H54 (cell line): ENCODE data around the gene YIPF7.
A peak's percentile ranks its signal among the peaks of the same experiment; 100 is the strongest.

Experiments used
- DNase-seq: peaks from one replicate; pipeline ENCODE4 v3.0.0; 2011; ENCODE audit warnings: low spot score, mixed read lengths; ENCODE audit not compliant: insufficient read length
- FAIRE-seq: peaks from 3 replicates; lab custom pipeline; 2011; peaks lifted over from hg19 to GRCh38; lab: Jason Lieb, UNC
- POLR2A ChIP-seq: IDR thresholded peaks from 2 replicates; pipeline ENCODE4 v1.6.1; 2011; ENCODE audit warnings: low read depth, mild to moderate bottlenecking, low read length

Gene YIPF7

DNA sequence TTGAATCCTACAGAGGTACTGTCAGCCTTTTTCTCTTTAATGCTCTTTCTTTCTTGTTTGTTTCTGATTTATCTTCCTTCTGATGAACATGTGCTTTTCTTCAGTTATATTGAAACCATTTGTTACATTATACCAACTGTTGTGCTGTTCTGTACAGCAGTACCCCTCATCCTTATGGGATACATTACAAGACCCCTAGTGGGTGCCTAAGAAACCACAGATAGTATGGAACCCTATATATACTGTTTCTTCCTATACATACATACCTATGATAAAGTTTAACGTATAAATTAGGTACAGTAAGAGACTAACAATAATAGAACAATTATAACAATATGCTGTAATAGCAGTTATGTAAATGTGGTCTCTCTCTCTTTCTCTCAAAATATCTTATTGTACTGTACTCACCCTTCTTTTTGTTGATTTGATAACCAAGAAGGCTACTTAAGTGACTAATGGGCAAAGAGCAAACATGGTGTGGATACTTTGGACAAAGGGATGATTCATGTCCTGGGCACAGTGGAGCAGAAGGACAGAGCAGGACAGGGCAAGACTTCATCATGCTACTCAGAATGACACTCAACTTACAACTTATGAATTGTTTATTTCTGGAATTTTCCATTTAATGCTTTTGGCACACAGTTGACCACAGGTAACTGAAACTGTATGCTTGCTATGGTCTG lies 10.7 kb upstream of the YIPF7 start:
- no peak for DNase-seq
- FAIRE-seq = no peak
- no peak for TF ChIP-seq POLR2A

DNA sequence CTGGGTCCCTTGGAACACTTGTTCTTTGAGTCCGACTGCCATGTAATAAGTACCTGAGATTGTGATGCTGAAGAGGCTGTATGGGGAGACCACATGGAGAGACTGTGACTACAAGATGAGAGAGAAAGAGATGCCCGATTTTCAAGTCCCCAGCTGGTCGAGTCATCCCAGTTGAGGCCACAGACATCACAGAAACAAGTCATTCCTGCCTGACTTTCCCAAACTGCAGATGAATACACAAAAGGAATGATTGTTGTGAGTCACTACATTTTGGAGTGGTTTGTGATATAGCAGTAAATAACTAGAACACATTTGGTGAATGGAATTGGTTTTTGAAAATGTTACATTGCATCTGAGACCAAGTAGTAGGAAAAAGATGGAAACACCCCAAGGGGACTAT lies 9.0 kb upstream of the YIPF7 start:
- no peak for TF ChIP-seq POLR2A
- DNase-seq (no peak), FAIRE-seq (no peak)

DNA sequence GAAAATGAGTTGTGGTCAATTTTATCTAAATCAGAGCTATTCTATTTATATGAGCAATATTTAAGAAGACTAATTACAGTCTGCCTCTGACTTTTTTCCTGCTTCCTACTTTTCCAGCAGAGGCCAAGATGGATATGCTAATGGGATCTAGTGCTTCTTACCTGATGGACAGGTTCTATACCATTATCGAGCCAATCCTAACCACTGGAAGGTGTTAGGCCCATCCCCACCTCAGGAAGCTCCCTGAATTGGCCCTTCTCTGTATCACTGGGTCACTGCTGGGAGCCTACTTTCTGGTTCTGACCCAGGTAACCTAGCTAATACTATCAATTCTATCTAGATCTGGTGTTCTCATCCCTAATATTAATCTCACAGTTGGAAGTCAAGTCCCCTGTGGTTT lies 577 bp upstream of the YIPF7 start:
- FAIRE-seq (no peak), DNase-seq (no peak)
- no peak for TF ChIP-seq POLR2A

DNA sequence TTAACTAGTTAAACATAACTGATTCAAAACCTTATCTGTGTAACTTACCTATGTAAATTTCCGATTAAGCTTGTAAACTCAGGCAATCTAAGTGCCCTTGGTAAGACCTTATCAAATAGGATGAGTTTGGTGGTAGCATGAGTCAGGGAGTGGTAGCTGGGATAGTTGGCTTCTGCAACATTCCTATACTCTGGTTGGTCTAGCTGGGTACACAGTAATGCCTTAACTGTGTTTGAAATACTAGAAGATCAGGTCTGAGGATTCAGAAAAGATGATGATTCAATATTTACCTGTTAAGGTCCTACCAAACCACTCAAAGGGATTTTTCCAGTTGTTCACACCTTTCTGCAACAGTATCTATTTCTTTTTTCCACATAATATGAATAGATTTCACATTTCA lies 5.3 kb downstream of the YIPF7 start:
- TF ChIP-seq POLR2A = no peak
- no peak for DNase-seq
- no peak for FAIRE-seq

DNA sequence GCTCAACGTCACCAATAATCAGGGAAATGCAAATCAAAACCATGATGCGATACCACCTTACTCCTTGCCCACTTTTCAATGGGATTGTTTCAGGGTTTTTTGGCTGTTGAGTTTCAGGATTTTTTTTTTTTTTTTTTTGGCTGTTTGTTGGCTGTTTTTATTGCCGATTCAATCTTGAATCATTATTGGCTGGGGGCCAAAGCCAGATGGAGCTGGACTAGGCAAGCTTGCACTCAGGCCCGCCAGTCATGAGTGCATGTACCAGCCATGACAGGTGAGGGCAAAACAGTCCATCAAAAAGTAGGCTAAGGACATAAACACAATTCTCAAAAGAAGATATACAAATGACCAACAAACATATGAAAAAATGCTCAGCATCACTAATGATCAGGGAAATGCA lies 13.3 kb downstream of the YIPF7 start:
- no peak for TF ChIP-seq POLR2A
- no peak for DNase-seq
- FAIRE-seq = no peak

DNA sequence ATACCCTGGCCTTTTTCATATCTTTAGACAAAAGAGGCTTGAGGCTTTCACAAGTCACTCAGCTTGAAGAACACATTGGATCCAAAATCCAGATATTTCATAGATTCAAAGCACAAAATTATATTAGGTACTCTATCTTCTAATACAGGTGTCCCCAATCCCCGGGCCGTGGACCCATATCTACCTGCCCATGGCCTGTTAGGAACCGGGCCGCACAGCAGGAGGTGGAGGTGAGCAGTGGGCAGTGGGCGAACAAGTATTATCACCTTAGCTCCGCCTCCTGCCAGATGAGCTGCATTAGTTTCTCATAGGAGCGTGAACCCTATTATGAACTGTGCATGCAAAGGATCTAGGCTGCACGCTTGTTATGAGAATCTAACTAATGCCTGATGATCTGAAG lies 18.7 kb downstream of the YIPF7 start:
- no peak for TF ChIP-seq POLR2A
- no peak for FAIRE-seq
- DNase-seq = no peak

DNA sequence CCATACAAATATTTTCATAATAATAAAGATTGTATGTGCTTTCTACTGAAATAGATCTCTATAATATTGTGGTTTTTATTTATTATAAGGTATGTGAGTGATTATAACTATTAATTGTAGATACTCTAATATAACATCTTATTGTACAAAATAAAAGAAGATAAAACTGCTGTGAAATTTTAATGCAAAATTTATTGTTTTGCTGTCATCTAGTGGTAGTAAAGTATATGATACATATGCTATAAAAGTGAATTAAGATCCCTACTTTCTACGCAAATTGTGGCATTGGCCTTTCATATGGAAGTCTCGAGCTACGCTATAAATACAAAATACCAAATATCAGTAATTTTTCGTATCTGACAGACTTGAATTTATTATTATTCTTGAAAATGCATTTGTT lies 19.3 kb downstream of the YIPF7 start:
- DNase-seq (no peak), FAIRE-seq (no peak)
- no peak for TF ChIP-seq POLR2A

DNA sequence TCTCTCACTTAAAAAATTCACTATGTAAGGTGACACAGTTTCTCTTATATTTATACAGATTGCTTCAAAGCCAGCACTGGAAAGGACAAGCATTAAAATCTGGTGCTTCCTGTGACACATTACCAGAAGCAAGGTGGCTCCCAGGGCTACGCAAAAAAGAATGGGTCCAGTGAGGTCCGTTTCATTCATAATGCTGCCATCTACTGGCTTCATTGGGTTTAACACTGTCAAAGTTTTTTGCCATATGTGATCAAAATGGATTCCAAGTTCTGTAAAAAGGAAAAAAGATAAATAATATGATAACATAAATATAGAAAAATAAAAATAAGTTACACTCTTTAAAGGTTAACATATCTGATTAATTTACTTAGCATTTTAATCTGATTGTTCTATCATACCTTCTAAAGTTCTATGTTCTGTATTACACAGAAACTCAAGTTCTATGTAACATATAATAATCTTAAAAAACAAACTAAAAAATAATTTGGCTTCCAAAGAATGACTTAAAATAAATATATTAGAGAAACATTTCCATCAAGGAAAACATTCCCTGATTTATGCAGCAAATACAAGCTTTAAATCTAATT lies 22.1 kb downstream of the YIPF7 start:
- DNase-seq (peak; percentile 3), FAIRE-seq (no peak)
- TF ChIP-seq POLR2A = no peak

DNA sequence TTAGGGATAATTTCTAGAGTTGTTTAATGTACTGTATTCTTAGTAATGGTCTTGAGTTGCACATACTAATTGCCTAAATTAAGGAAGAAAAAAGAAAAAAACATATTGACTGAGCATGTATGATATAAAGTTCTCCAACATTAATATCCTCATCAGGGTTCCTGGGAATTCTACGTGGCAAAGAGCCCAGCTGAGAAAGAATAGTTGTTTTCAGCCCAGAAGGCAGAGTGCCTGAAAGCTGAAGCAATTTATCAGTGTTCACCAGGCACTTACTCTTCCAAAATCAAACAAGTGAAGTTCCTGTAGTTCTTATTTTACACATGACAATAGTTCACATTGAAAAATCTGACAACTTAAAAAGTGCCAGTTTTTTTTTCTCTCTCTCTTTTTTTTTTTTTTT lies 27.7 kb downstream of the YIPF7 start:
- FAIRE-seq = no peak
- no peak for TF ChIP-seq POLR2A
- DNase-seq = no peak

DNA sequence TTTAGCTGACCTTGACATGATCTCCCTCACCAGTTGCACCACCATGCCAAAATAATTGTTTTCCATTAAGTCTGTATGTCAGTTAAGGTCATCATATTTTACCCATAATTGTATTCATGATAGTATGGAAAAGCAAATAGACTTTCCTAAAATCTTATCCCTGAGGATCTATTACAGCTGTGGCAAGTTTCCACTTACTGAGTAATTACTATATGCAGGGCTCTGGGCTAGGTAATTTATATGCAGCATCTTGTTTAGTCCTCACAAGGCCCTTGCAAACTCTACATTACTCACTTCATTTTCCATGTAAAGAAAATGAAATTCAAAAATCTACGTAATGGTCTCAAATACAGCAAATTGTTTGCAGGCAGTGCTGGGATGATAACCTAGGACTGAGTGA lies 34.8 kb downstream of the YIPF7 start:
- TF ChIP-seq POLR2A = no peak
- DNase-seq = no peak
- no peak for FAIRE-seq

DNA sequence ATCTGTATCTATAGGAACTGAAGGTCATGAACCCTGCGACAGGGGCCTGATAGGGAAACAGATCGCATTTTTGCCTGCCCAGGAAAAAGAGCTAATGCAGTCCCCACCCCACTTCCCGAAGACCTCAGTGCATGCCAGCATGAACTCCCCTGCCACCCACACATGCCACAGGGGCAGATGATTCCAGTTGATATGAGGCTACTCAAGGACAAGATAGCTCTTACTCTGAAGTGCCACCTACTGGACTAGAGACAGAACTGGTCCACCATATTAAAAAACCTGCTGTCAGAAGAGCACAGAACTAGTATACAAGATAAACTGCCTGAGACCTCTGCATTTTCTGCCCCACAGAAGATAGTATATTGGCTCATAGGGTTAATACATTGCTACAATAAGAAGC lies 68.0 kb downstream of the YIPF7 start:
- no peak for FAIRE-seq
- DNase-seq = no peak
- TF ChIP-seq POLR2A = no peak

DNA sequence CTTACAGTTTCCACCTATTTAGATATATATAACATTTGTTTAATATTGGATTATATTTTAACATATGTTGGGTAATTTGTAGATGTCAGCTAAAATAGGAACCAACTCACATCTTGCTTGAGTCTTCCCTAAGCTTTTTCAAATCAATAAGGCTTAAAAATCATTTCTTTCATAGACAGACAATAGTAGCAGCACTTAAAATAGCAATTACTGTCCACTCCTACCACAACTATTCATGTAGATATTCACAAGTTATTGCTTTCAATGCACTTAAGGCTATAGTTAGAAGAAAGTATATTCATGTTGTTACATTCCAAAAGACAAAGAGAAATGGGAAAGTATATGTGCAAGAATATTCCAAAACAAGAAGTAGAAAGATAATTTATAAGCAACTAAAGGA lies 71.2 kb downstream of the YIPF7 start:
- no peak for FAIRE-seq
- TF ChIP-seq POLR2A = no peak
- no peak for DNase-seq

DNA sequence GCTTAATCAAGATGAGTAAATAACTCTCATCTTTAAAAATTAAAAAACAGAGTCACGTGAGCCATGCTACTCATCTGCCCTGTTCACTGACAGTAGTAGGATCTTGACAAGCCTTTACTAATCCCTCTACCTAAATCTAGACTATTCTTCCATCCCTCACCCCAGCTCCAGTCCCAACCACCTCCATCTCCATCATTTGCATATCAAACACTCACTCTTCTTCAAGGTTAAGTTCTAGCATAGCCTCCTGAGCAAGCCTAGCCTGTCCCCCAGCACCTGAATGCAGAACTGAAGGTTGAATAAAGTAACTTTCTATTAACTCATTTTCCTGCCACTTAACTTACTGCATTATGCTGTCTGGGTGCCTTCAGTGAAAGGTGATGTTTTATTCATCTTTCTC lies 72.5 kb downstream of the YIPF7 start:
- DNase-seq (no peak), FAIRE-seq (no peak)
- TF ChIP-seq POLR2A = no peak
